Measurements from ENCODE around the gene GPR132. TPM values are rescaled to one million over a fixed set of nuclear protein-coding genes. Genes with fewer than 3 reads are reported as not detected.
"Not testable (repeated sequence)": the region's sequence is repeated elsewhere in the genome, so short reads cannot be mapped to it uniquely, and the experiment has no call there.

GPR132 gene
- total RNA-seq, 1 donor from 2014 or later = 2.2 TPM

- H3K27me3 ChIP-seq (ENCODE audit: insufficient read depth, low read length); H3K36me3 Mint-ChIP-seq (ENCODE audit: low read depth, unreplicated experiment); H3K36me3 ChIP-seq (ENCODE audit: insufficient read depth, low read length); H4K20me1 ChIP-seq (ENCODE audit: insufficient read depth, low read length); H2AFZ ChIP-seq (ENCODE audit: low read depth, low read length); H3K9me3 ChIP-seq (ENCODE audit: insufficient read depth, low read depth, low read length); FAIRE-seq; H3K9me3 Mint-ChIP-seq (ENCODE audit: unreplicated experiment); H3K27me3 Mint-ChIP-seq (ENCODE audit: low read depth, unreplicated experiment): not testable (repeated sequence)
- Mint-ChIP-seq H3K4me1 (ENCODE audit: low read depth, unreplicated experiment) (peaks cover 12% of the 10 kb centered on the region), H3K4me3 (ENCODE audit: unreplicated experiment) (peak overlapping the region; percentile 80), H3K27ac (ENCODE audit: unreplicated experiment) (peak overlapping the region; percentile 67)
- Histone ChIP-seq H3K4me1 (ENCODE audit: insufficient read depth, low read length) (peaks cover 18% of the 10 kb centered on the region), H3K4me3 (ENCODE audit: insufficient read depth, low read depth, low read length) (peak overlapping the region; percentile 69), H3K4me2 (ENCODE audit: low read length) (peak overlapping the region; percentile 97), H3K79me2 (ENCODE audit: insufficient read depth, low read length) (peaks cover 33% of the 10 kb centered on the region), H3K27ac (ENCODE audit: low read depth, low read length) (peak overlapping the region; percentile 82), H3K9ac (ENCODE audit: low read length) (peak overlapping the region; percentile 86)
- DNase-seq (ENCODE audit: low read depth) = peak; percentile 96
Measured at GRCh38 chr14:105032451-105032901, 32.8 kb downstream of the GPR132 start.

- H3K9me3 ChIP-seq (ENCODE audit: insufficient read depth, low read depth, low read length) = no peaks in the 10 kb centered on the region
- H3K4me1 ChIP-seq (ENCODE audit: insufficient read depth, low read length) = peaks cover 29% of the 10 kb centered on the region
- peaks cover 6% of the 10 kb centered on the region for H3K9me3 Mint-ChIP-seq (ENCODE audit: unreplicated experiment)
- no peak overlapping the region for H3K4me3 ChIP-seq (ENCODE audit: insufficient read depth, low read depth, low read length)
- DNase-seq (ENCODE audit: low read depth) = no peak
- H3K4me2 ChIP-seq (ENCODE audit: low read length) = no peak overlapping the region
- H3K4me3 Mint-ChIP-seq (ENCODE audit: unreplicated experiment) = peak overlapping the region; percentile 45
- peaks cover 2% of the 10 kb centered on the region for H3K27me3 Mint-ChIP-seq (ENCODE audit: low read depth, unreplicated experiment)
- H3K27me3 ChIP-seq (ENCODE audit: insufficient read depth, low read length) = no peaks in the 10 kb centered on the region
- no peak overlapping the region for H3K27ac ChIP-seq (ENCODE audit: low read depth, low read length)
- no peak overlapping the region for H3K9ac ChIP-seq (ENCODE audit: low read length)
- no peaks in the 10 kb centered on the region for H3K36me3 ChIP-seq (ENCODE audit: insufficient read depth, low read length)
- FAIRE-seq = no peak
- H4K20me1 ChIP-seq (ENCODE audit: insufficient read depth, low read length) = peaks cover 6% of the 10 kb centered on the region
- H3K4me1 Mint-ChIP-seq (ENCODE audit: low read depth, unreplicated experiment) = peaks cover 16% of the 10 kb centered on the region
- peak overlapping the region; percentile 80 for H3K27ac Mint-ChIP-seq (ENCODE audit: unreplicated experiment)
- H3K36me3 Mint-ChIP-seq (ENCODE audit: low read depth, unreplicated experiment) = peaks cover 3% of the 10 kb centered on the region
- H3K79me2 ChIP-seq (ENCODE audit: insufficient read depth, low read length) = peaks cover 24% of the 10 kb centered on the region
- no peak overlapping the region for H2AFZ ChIP-seq (ENCODE audit: low read depth, low read length)
- TF ChIP-seq CTCF (IDR thresholded peaks at IDR 0.05; ENCODE audit: insufficient read depth, low read depth, low read length) (no peak), EZH2 (IDR thresholded peaks at IDR 0.05; ENCODE audit: insufficient read depth, low read length) (no peak)
Measured at GRCh38 chr14:105030836-105031396, 34.3 kb downstream of the GPR132 start.

- Histone ChIP-seq H3K79me2 (ENCODE audit: insufficient read depth, low read length) (peaks cover 17% of the 10 kb centered on the region), H3K27me3 (ENCODE audit: insufficient read depth, low read length) (no peaks in the 10 kb centered on the region), H3K4me3 (ENCODE audit: insufficient read depth, low read depth, low read length) (no peak overlapping the region), H3K9me3 (ENCODE audit: insufficient read depth, low read depth, low read length) (no peaks in the 10 kb centered on the region), H3K9ac (ENCODE audit: low read length) (no peak overlapping the region), H3K27ac (ENCODE audit: low read depth, low read length) (no peak overlapping the region), H3K4me1 (ENCODE audit: insufficient read depth, low read length) (peaks cover 37% of the 10 kb centered on the region), H3K4me2 (ENCODE audit: low read length) (no peak overlapping the region), H4K20me1 (ENCODE audit: insufficient read depth, low read length) (peaks cover 6% of the 10 kb centered on the region), H3K36me3 (ENCODE audit: insufficient read depth, low read length) (no peaks in the 10 kb centered on the region), H2AFZ (ENCODE audit: low read depth, low read length) (no peak overlapping the region)
- Mint-ChIP-seq H3K4me1 (ENCODE audit: low read depth, unreplicated experiment) (peaks cover 16% of the 10 kb centered on the region), H3K27me3 (ENCODE audit: low read depth, unreplicated experiment) (peaks cover 2% of the 10 kb centered on the region), H3K27ac (ENCODE audit: unreplicated experiment) (peak overlapping the region; percentile 80), H3K4me3 (ENCODE audit: unreplicated experiment) (no peak overlapping the region), H3K9me3 (ENCODE audit: unreplicated experiment) (peaks cover 6% of the 10 kb centered on the region), H3K36me3 (ENCODE audit: low read depth, unreplicated experiment) (peaks cover 3% of the 10 kb centered on the region)
- TF ChIP-seq CTCF (IDR thresholded peaks at IDR 0.05; ENCODE audit: insufficient read depth, low read depth, low read length) (no peak), EZH2 (IDR thresholded peaks at IDR 0.05; ENCODE audit: insufficient read depth, low read length) (no peak)
- no peak for DNase-seq (ENCODE audit: low read depth)
- FAIRE-seq = no peak
Measured at GRCh38 chr14:105030194-105030593, 35.0 kb downstream of the GPR132 start.
